HEK293 (cell line): ENCODE measurements around the gene GBF1.

Experiments
- CTCF ChIA-PET: fragments of 350-600 bp; formaldehyde crosslinking; extraction: SDS; loops from one replicate; lab custom pipeline; 2021; ENCODE audit warnings: antibody characterized with exemption; lab: Yijun Ruan, JAX
- POLR2A ChIA-PET: fragments of 300-600 bp; formaldehyde crosslinking; extraction: SDS; loops from one replicate; lab custom pipeline; 2020; ENCODE audit warnings: antibody characterized with exemption, inconsistent platforms; lab: Yijun Ruan, JAX
- H3K27ac ChIP-seq: fragments of 200-500 bp; sonication (Bioruptor generic); 2 replicates; pipeline ENCODE4 v1.5.1; 2014; ENCODE audit warnings: low read depth, low read length, control low read depth, inconsistent platforms; ENCODE audit errors: extremely low read depth
- H3K36me3 ChIP-seq, 2 experiments: fragments of 200-500 bp in 1 of 2; sonication (Bioruptor generic) in 1 of 2; 1 replicate in 1 of 2; 2 replicates in 1 of 2; pipeline ENCODE4 v1.5.1; 2014 to 2017; ENCODE audit warnings: inconsistent platforms in 2 of 2, low read length in 2 of 2; ENCODE audit not compliant: control insufficient read depth in 2 of 2, insufficient read depth in 1 of 2
- H3K4me1 ChIP-seq: fragments of 200-500 bp; sonication (Bioruptor generic); 2 replicates; pipeline ENCODE4 v1.5.1; 2014; ENCODE audit warnings: mild to moderate bottlenecking, low read length, inconsistent platforms; ENCODE audit not compliant: control insufficient read depth, insufficient read depth
- H3K4me3 ChIP-seq: 2 replicates; pipeline ENCODE4 v1.5.1; 2011; ENCODE audit warnings: low read depth, mild to moderate bottlenecking, control low read depth, low read length, moderate library complexity
- H3K9me3 ChIP-seq: fragments of 200-500 bp; sonication (Bioruptor generic); 2 replicates; pipeline ENCODE4 v1.5.1; 2014; ENCODE audit warnings: low read depth, low read length, inconsistent platforms; ENCODE audit not compliant: control insufficient read depth, insufficient read depth
- OVOL3 ChIP-seq: fragments of 450-650 bp; formaldehyde crosslinking; IDR thresholded peaks from 2 replicates; pipeline ENCODE4 v1.5.1; 2016; ENCODE audit warnings: missing biosample characterization, missing genetic modification characterization
- SP7 ChIP-seq: fragments of 450-650 bp; formaldehyde crosslinking; IDR thresholded peaks from 2 replicates; pipeline ENCODE4 v1.5.1; 2016; ENCODE audit warnings: missing biosample characterization, missing genetic modification characterization
- ZBTB8A ChIP-seq: fragments of 450-650 bp; formaldehyde crosslinking; IDR thresholded peaks from 2 replicates; pipeline ENCODE4 v1.5.1; 2016; ENCODE audit warnings: missing biosample characterization, missing genetic modification characterization
- ZEB2 ChIP-seq: fragments of 450-650 bp; formaldehyde crosslinking; IDR thresholded peaks from 2 replicates; pipeline ENCODE4 v1.5.1; 2016; ENCODE audit warnings: missing biosample characterization, missing genetic modification characterization
- ZNF169 ChIP-seq: fragments of 450-650 bp; formaldehyde crosslinking; IDR thresholded peaks from 2 replicates; pipeline ENCODE4 v1.5.1; 2016; ENCODE audit warnings: missing biosample characterization, missing genetic modification characterization
- ZNF174 ChIP-seq: fragments of 450-650 bp; formaldehyde crosslinking; IDR thresholded peaks from 2 replicates; pipeline ENCODE4 v1.5.0; 2017; ENCODE audit warnings: missing biosample characterization, mild to moderate bottlenecking, missing genetic modification characterization
- ZNF239 ChIP-seq: fragments of 450-650 bp; formaldehyde crosslinking; IDR thresholded peaks from 2 replicates; pipeline ENCODE4 v1.5.1; 2016; ENCODE audit warnings: missing biosample characterization, missing genetic modification characterization
- ZNF274 ChIP-seq, 2 experiments: fragments of 200-500 bp in 1 of 2; fragments of 450-650 bp in 1 of 2; sonication (Bioruptor generic) in 1 of 2; formaldehyde crosslinking in 1 of 2; IDR thresholded peaks; 2 replicates each; pipeline versions ENCODE4 v1.5.1 to v1.6.1; 2014 to 2016; ENCODE audit warnings: borderline replicate concordance in 1 of 2, inconsistent platforms in 1 of 2, low read length in 1 of 2, missing biosample characterization in 1 of 2, missing genetic modification characterization in 1 of 2
- ZNF350 ChIP-seq: fragments of 450-650 bp; formaldehyde crosslinking; IDR thresholded peaks from 2 replicates; pipeline ENCODE4 v1.5.0; 2017; ENCODE audit warnings: missing biosample characterization, mild to moderate bottlenecking, missing genetic modification characterization
- ZNF394 ChIP-seq: fragments of 450-650 bp; formaldehyde crosslinking; IDR thresholded peaks from 2 replicates; pipeline ENCODE4 v1.5.1; 2016; ENCODE audit warnings: missing biosample characterization, missing genetic modification characterization, mild to moderate bottlenecking, moderate library complexity, borderline replicate concordance
- ZNF530 ChIP-seq: fragments of 450-650 bp; formaldehyde crosslinking; IDR thresholded peaks from 2 replicates; pipeline ENCODE4 v1.5.1; 2016; ENCODE audit warnings: low read depth, missing biosample characterization, missing genetic modification characterization
- ZNF560 ChIP-seq: fragments of 450-650 bp; formaldehyde crosslinking; IDR thresholded peaks from 2 replicates; pipeline ENCODE4 v1.5.1; 2017; ENCODE audit warnings: missing biosample characterization, missing genetic modification characterization, borderline replicate concordance
- ZNF561 ChIP-seq: fragments of 450-650 bp; IDR thresholded peaks from 2 replicates; pipeline ENCODE4 v1.5.1; 2018; ENCODE audit warnings: missing biosample characterization, missing genetic modification characterization, borderline replicate concordance
- ZNF658 ChIP-seq: fragments of 450-650 bp; formaldehyde crosslinking; IDR thresholded peaks from 2 replicates; pipeline ENCODE4; 2016; ENCODE audit warnings: missing biosample characterization, missing genetic modification characterization
- ZNF701 ChIP-seq: fragments of 450-650 bp; formaldehyde crosslinking; IDR thresholded peaks from 2 replicates; pipeline ENCODE4 v1.5.1; 2016; ENCODE audit warnings: missing biosample characterization, missing genetic modification characterization
- TF ChIP-seq, protein P1 (sequence below): fragments of 450-650 bp; formaldehyde crosslinking; IDR thresholded peaks from 2 replicates; pipeline ENCODE4 v1.5.1; 2016; ENCODE audit warnings: missing biosample characterization, missing genetic modification characterization
- TF ChIP-seq, protein P2 (sequence below): fragments of 450-650 bp; formaldehyde crosslinking; IDR thresholded peaks from 2 replicates; pipeline ENCODE4 v1.5.1; 2016; ENCODE audit warnings: missing biosample characterization, missing genetic modification characterization
- TF ChIP-seq, protein P3 (sequence below): IDR thresholded peaks from 2 replicates; pipeline ENCODE4 v1.6.1; 2011; ENCODE audit warnings: mild to moderate bottlenecking, low read depth, low read length, borderline replicate concordance
- TF ChIP-seq, protein P4 (sequence below): fragments of 450-650 bp; formaldehyde crosslinking; IDR thresholded peaks from 2 replicates; pipeline ENCODE4 v1.5.1; 2017; ENCODE audit warnings: missing biosample characterization, missing genetic modification characterization

The GBF1 gene

DNA sequence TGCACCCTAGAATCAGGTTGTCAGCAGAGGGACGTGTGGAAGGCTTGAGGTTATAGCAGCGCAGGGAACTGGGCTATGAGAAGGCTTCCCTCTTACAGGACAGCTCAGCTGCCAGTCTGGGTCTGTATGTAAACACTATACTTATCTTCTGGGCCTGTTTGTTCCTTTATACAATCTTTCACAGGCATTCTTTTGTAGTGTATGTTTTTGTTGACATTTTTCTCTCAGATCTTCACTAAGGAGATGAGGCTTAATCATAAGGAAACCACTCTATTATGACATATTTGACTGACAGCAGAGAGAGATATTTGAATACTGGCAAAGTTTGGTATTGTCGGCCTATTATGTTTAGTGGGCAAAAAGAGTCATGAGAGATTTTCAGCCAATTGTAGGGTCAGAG is 929 bp downstream of the GBF1 start (continued):
- TF ChIP-seq, protein P1, sequence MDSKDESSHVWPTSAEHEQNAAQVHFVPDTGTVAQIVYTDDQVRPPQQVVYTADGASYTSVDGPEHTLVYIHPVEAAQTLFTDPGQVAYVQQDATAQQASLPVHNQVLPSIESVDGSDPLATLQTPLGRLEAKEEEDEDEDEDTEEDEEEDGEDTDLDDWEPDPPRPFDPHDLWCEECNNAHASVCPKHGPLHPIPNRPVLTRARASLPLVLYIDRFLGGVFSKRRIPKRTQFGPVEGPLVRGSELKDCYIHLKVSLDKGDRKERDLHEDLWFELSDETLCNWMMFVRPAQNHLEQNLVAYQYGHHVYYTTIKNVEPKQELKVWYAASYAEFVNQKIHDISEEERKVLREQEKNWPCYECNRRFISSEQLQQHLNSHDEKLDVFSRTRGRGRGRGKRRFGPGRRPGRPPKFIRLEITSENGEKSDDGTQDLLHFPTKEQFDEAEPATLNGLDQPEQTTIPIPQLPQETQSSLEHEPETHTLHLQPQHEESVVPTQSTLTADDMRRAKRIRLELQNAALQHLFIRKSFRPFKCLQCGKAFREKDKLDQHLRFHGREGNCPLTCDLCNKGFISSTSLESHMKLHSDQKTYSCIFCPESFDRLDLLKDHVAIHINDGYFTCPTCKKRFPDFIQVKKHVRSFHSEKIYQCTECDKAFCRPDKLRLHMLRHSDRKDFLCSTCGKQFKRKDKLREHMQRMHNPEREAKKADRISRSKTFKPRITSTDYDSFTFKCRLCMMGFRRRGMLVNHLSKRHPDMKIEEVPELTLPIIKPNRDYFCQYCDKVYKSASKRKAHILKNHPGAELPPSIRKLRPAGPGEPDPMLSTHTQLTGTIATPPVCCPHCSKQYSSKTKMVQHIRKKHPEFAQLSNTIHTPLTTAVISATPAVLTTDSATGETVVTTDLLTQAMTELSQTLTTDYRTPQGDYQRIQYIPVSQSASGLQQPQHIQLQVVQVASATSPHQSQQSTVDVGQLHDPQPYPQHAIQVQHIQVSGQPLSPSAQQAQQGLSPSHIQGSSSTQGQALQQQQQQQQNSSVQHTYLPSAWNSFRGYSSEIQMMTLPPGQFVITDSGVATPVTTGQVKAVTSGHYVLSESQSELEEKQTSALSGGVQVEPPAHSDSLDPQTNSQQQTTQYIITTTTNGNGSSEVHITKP (tag by site-specific recombination): no peak
- TF ChIP-seq ZNF239: no peak
- TF ChIP-seq ZEB2 (tag by site-specific recombination): no peak
- TF ChIP-seq ZNF530 (tag by site-specific recombination): no peak
- TF ChIP-seq, all 188 proteins: peak for 0

DNA sequence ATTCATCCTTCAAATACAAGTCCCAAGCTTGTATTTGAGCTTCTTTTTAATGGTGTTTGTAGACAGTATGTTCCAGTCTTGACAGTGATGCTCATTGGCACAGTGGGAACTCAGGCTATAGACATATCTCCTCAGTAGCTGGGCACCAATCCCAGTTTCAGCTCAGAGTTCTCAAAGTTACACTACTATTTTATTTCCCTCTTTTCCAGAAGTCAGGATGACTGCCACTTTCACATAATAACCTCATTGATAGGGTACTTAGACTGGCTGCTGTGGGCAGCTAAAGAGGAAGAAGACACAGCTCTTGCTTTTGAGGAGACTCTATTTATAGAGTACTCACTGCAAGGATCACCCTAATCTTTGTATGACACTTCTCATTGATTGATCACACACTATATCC is 2.4 kb downstream of the GBF1 start:
- peaks cover 21% of the 10 kb centered on the region for H3K4me1 ChIP-seq
- H3K9me3 ChIP-seq: no peaks in the 10 kb centered on the region
- ChIA-PET CTCF (interaction anchor here (0.7 to 4.6 kb wide), 6 partner anchors 17 to 156 kb away, joined by 3 to 31 read pairs (median 4); no protein-coding TSS in a partner anchor), POLR2A (interaction anchor here (1.0 to 1.2 kb wide), 3 partner anchors 16 to 22 kb away, joined by 3 to 5 read pairs (median 3); partner anchors contain the start of gene ELOVL3)
- H3K27ac ChIP-seq: no peak overlapping the region
- no peak overlapping the region for H3K4me3 ChIP-seq
- H3K36me3 ChIP-seq: peaks cover 0 to 12% of the 10 kb centered on the region in 2 experiments; a peak in 2 of 3 replicates
- TF ChIP-seq, protein P2, sequence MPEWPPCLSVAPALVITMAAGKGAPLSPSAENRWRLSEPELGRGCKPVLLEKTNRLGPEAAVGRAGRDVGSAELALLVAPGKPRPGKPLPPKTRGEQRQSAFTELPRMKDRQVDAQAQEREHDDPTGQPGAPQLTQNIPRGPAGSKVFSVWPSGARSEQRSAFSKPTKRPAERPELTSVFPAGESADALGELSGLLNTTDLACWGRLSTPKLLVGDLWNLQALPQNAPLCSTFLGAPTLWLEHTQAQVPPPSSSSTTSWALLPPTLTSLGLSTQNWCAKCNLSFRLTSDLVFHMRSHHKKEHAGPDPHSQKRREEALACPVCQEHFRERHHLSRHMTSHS (tag by site-specific recombination): no peak
- TF ChIP-seq, protein P3, sequence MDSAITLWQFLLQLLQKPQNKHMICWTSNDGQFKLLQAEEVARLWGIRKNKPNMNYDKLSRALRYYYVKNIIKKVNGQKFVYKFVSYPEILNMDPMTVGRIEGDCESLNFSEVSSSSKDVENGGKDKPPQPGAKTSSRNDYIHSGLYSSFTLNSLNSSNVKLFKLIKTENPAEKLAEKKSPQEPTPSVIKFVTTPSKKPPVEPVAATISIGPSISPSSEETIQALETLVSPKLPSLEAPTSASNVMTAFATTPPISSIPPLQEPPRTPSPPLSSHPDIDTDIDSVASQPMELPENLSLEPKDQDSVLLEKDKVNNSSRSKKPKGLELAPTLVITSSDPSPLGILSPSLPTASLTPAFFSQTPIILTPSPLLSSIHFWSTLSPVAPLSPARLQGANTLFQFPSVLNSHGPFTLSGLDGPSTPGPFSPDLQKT: no peak
- no peak for TF ChIP-seq ZNF174
- TF ChIP-seq, protein P4, sequence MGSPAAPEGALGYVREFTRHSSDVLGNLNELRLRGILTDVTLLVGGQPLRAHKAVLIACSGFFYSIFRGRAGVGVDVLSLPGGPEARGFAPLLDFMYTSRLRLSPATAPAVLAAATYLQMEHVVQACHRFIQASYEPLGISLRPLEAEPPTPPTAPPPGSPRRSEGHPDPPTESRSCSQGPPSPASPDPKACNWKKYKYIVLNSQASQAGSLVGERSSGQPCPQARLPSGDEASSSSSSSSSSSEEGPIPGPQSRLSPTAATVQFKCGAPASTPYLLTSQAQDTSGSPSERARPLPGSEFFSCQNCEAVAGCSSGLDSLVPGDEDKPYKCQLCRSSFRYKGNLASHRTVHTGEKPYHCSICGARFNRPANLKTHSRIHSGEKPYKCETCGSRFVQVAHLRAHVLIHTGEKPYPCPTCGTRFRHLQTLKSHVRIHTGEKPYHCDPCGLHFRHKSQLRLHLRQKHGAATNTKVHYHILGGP (tag by site-specific recombination): no peak
- no peak for TF ChIP-seq ZNF274 (IDR thresholded peaks at IDR 0.05; ENCODE audit: low read length)
- no peak for TF ChIP-seq ZNF274 (tag by site-specific recombination; IDR thresholded peaks at IDR 0.05; ENCODE audit: borderline replicate concordance)
- no peak for TF ChIP-seq ZNF701
- TF ChIP-seq ZBTB8A (tag by site-specific recombination): no peak
- no peak for TF ChIP-seq ZNF350 (tag by site-specific recombination)
- TF ChIP-seq SP7 (tag by site-specific recombination): no peak
- no peak for TF ChIP-seq ZNF560
- no peak for TF ChIP-seq ZNF394 (tag by site-specific recombination)
- TF ChIP-seq OVOL3 (tag by site-specific recombination): no peak
- TF ChIP-seq ZNF561 (tag by site-specific recombination): no peak
- no peak for TF ChIP-seq ZNF658 (tag by site-specific recombination)
- TF ChIP-seq ZNF169: no peak
- TF ChIP-seq, all 188 proteins: peak for 0
